GM19193 (cell line): ENCODE data around the gene TNFRSF1B.

Experiments used
- POLR2A ChIP-seq: IDR thresholded peaks from 4 replicates; pipeline ENCODE4 v1.6.1; 2011; ENCODE audit not compliant: insufficient read depth, insufficient read length; ENCODE audit errors: extremely low read depth

Gene TNFRSF1B

GRCh38 chr1:12173631-12174121 lies 6.9 kb downstream of the TNFRSF1B start:
- no peak for TF ChIP-seq POLR2A

DNA sequence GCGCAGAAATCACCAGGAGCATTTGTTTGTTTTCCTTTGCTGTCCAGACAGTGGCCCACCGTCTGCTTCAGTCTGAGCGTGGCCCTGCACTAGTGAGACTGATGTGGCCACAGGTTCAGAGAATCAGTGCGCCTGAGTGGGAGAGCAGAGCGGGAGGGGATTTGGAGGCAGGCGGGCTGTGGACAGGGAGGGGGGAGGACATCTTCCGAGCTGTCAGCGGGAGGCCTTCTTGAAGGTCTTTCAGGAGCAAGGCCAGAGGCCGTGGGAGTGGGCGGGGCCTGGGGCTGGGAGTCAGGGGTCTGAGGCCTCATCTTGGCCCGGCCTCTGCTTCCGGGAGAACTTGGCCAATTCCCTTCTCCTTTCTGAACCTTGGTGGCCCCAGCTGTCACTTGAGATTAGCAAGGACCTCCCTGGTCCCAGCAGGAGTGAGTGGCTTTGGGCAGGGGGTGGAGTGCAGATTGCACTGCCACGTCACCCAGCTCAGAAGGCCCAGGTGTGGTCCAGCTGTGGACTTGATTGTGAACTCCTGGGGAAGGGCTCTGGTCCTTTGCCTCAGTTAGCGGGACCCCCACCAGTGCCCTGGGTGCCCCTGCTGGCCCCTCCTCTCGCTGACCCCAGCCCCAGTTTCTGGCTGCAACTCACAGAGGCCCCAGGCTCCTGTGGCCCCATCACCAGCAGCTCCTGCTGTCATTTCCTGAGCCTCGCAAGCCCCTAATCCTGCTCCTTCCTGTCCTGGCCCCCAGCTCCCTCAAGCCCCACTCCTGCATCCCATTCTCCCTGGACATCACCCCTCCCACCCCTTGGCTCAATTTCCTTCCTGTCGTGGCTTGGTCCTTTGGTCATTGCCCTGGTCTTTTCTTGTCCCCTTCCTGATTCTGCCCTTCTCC lies 8.4 kb downstream of the TNFRSF1B start:
- no peak for TF ChIP-seq POLR2A

- TF ChIP-seq POLR2A, result no peak
Observed at GRCh38 chr1:12176298-12177118, 9.7 kb downstream of the TNFRSF1B start.

DNA sequence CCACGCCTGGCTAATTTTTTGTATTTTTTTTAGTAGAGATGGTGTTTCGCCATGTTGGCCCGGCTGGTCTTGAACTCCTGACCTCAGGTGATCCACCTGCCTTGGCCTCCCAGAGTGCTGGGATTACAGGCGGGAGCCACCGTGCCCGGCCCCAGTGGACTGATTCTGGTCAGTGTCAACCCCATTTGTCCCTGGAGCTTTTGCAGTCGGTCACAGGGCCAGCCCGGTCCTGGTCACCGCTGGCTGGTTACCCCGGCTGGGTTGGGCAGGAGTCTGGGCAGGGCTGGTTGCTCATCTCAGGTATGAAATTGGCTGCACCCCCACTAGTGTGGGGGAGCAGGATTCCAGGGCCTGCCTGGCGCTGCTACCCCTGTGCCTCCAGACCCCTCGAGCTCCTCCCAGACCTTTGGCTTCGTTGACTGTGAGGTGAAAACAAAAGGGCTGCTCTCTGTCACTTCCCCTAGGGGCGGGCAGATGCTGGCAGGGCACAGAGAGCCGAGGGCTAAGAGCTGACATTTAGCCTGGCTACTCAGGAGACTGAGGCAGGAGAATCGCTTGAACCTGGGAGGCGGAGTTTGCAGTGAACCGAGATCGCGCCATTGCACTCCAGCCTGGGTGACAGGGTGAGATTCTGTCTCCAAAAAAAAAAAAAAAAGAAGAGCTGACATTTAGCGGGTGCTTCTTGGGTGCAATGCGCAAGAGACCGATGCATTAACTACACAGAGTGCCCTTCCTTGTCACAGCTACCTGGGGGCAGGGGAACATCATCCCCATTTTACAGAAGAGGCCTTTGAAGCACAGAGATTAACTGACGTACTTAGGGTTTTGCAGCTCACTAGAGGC lies 10.6 kb downstream of the TNFRSF1B start:
- no peak for TF ChIP-seq POLR2A

DNA sequence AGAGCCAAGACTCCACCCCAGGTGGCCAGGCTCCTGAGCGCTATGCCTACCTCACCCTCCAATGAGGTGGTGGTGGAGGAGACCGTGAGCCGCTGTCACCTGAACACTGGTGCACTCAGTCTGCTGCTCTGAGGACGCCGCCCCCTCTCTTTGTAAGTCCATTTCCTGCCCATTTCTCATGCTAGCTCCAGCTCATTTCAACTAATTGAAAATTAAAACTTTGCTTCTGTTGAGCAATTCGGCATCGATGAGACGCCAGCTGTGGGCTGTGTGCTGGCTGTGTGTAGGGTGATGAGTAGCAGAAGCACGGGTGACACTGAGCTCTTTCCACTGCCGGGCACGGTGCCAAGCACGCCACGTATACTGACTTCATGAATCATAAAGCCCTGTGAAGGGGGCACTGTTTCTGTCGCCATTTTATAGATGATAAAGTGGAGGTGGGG lies 11.2 kb downstream of the TNFRSF1B start:
- TF ChIP-seq POLR2A, result no peak

GRCh38 chr1:12178511-12178910 lies 11.7 kb downstream of the TNFRSF1B start:
- TF ChIP-seq POLR2A, result no peak

GRCh38 chr1:12179111-12179519 lies 12.3 kb downstream of the TNFRSF1B start:
- no peak for TF ChIP-seq POLR2A

GRCh38 chr1:12179676-12180075 lies 12.9 kb downstream of the TNFRSF1B start:
- TF ChIP-seq POLR2A, result no peak

DNA sequence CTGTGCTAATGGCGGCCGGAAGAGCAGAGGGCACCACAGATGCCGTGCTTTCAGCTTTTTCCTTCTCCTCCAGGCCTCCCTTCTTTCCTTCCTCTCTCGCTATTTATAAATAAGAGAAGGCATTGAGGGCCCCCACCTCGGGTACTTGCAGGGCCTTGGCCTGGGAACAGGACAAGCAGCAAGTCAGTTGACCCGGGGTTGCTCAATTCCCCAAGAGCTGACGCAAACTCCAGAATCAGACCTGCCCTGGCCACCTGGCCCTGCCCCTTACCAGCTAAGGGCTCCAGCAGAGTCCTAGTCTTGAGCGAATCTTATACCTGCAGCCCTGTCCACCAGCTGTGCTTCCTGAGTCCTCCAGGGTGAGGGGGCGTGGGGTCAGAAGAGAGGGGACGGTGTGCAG lies 13.5 kb downstream of the TNFRSF1B start:
- no peak for TF ChIP-seq POLR2A

- no peak for TF ChIP-seq POLR2A
Observed at GRCh38 chr1:12180903-12181302, 14.1 kb downstream of the TNFRSF1B start.

GRCh38 chr1:12181568-12181967 lies 14.8 kb downstream of the TNFRSF1B start:
- TF ChIP-seq POLR2A, result no peak

GRCh38 chr1:12182410-12182984 lies 15.7 kb downstream of the TNFRSF1B start:
- no peak for TF ChIP-seq POLR2A

DNA sequence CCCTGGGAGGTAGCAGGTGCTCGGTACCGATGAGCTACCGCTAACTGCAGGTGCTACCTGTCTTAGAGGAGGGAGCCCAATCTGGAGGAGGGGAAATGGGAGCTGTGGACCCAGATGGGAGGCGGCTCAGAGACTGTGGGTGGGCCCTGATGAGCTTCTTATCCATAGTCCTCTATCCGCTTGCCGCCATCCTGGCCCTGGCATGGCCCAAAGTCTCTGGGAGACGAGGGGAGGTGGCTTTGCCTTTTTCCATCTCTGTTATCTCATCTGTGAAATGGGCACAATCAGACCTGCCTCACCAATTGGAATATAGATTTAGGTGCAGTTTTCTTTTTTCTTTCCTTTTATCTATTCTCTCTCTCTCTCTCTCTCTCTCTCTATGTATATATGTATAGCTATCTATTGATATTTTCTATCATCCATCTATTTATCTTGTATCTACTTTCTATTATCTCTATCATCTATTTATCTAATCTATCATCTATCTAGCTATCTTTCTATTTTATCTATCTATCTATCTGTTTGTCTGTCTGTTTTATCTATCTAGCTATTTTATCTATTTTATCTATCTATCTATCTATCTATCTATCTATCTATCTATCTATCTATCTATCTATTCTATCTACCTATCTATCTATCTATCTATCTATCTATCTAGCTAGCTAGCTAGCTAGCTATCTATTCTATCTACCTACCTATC lies 16.5 kb downstream of the TNFRSF1B start:
- TF ChIP-seq POLR2A, result no peak
